ENCODE measurements around the gene KRTAP16-1. TPM values are rescaled to one million over a fixed set of nuclear protein-coding genes. Genes with fewer than 3 reads are reported as not detected.
A peak's percentile ranks its signal among the peaks of the same experiment; 100 is the strongest.

KRTAP16-1 gene
- total and polyA plus RNA-seq, 7 donors: not detected

GRCh38 chr17:41304091-41304490 lies 5.0 kb downstream of the KRTAP16-1 start:
- 52 to 60% (median 59%) methylated on average over 12 of the region's 12 CpGs for WGBS, 3 donors
- no peak for ATAC-seq
- no peak for DNase-seq

GRCh38 chr17:41302981-41303380 lies 6.1 kb downstream of the KRTAP16-1 start:
- DNase-seq (no peak), ATAC-seq (no peak)
- no peaks in the 10 kb centered on the region for H3K4me1 ChIP-seq
- no peaks in the 10 kb centered on the region for H3K36me3 ChIP-seq (ENCODE audit: insufficient read depth in 1 of 2, low read depth in 1 of 2)
- WGBS, 3 donors: 55 to 80% (median 59%) methylated on average over 4 of the region's 4 CpGs
- H3K9me3 ChIP-seq: no peaks in the 10 kb centered on the region
- peaks cover 0 to 41% (median 10%) of the 10 kb centered on the region in 3 donors for H3K27me3 ChIP-seq (ENCODE audit: insufficient read depth in 3 of 3, low read length in 2 of 3)
- intact Hi-C loops (cut with DNase I): no loop called here
- TF ChIP-seq CTCF (IDR thresholded peaks at IDR 0.05): no peak
- no peak overlapping the region for H3K27ac ChIP-seq
- no peak overlapping the region for H3K4me3 ChIP-seq

More at GRCh38 chr17:41304091-41304490, 5.0 kb downstream of the KRTAP16-1 start:
- intact Hi-C loops (cut with DNase I): no loop called here
- Histone ChIP-seq H3K4me1 (no peaks in the 10 kb centered on the region), H3K27me3 (ENCODE audit: insufficient read depth in 3 of 3, low read length in 2 of 3) (peaks cover 0 to 46% (median 10%) of the 10 kb centered on the region in 3 donors), H3K4me3 (no peak overlapping the region), H3K36me3 (ENCODE audit: insufficient read depth in 1 of 2, low read depth in 1 of 2) (no peaks in the 10 kb centered on the region), H3K27ac (no peak overlapping the region), H3K9me3 (no peaks in the 10 kb centered on the region)
- TF ChIP-seq CTCF (IDR thresholded peaks at IDR 0.05): no peak

GRCh38 chr17:41301916-41302901 lies 6.9 kb downstream of the KRTAP16-1 start, which contains the start of gene KRTAP29-1:
TSS of gene KRTAP29-1 (minus strand) at chr17:41302851. CDS start at chr17:41302851, 0 bp downstream.
- TF ChIP-seq CTCF (IDR thresholded peaks at IDR 0.05): no peak
- DNase-seq (no peak), ATAC-seq (peak in 1 of 4 donors; percentile 48)
- Histone ChIP-seq H3K27me3 (ENCODE audit: insufficient read depth in 3 of 3, low read length in 2 of 3) (peaks cover 0 to 34% (median 10%) of the 10 kb centered on the region in 3 donors), H3K9me3 (no peaks in the 10 kb centered on the region), H3K4me1 (no peaks in the 10 kb centered on the region), H3K36me3 (ENCODE audit: insufficient read depth in 1 of 2, low read depth in 1 of 2) (no peaks in the 10 kb centered on the region), H3K4me3 (no peak within 1 kb of the TSS), H3K27ac (no peak within 1 kb of the TSS)
- intact Hi-C loops (cut with DNase I): no loop called here
- 24 to 36% (median 26%) methylated on average over 11 of the region's 11 CpGs for WGBS, 3 donors

GRCh38 chr17:41301204-41301790 lies 7.8 kb downstream of the KRTAP16-1 start:
- H3K27ac ChIP-seq: no peak overlapping the region
- WGBS, 3 donors: 52 to 64% (median 61%) methylated on average over 5 of the region's 5 CpGs
- H3K4me3 ChIP-seq: no peak overlapping the region
- no peak for TF ChIP-seq CTCF (IDR thresholded peaks at IDR 0.05)
- H3K4me1 ChIP-seq: no peaks in the 10 kb centered on the region
- ATAC-seq: no peak
- peaks cover 0 to 24% (median 4%) of the 10 kb centered on the region in 3 donors for H3K27me3 ChIP-seq (ENCODE audit: insufficient read depth in 3 of 3, low read length in 2 of 3)
- H3K36me3 ChIP-seq (ENCODE audit: insufficient read depth in 1 of 2, low read depth in 1 of 2): no peaks in the 10 kb centered on the region
- intact Hi-C loops (cut with DNase I): no loop called here
- H3K9me3 ChIP-seq: no peaks in the 10 kb centered on the region
- no peak for DNase-seq

Measured in psoas muscle (tissue), 8 donors.